ENCODE results near the gene SLC12A1.

GRCh38 chr15:48222627-48223026 is 16.5 kb downstream of the SLC12A1 start:
- TF ChIP-seq POLR2A (IDR thresholded peaks at IDR 0.05) (no peak), CTCF (IDR thresholded peaks at IDR 0.05 in 4 of 5, conservative IDR thresholded peaks at IDR 0.05 in 1 of 5) (no peak)
